ENCODE measurements around the gene ARL17B. TPM values are rescaled to one million over a fixed set of nuclear protein-coding genes. Genes with fewer than 3 reads are reported as not detected.
"Not testable (repeated sequence)": the region's sequence is repeated elsewhere in the genome, so short reads cannot be mapped to it uniquely, and the experiment has no call there.

Gene ARL17B
- total and polyA plus RNA-seq, 11 donors, result 5.7 to 17.3 (median 8.8) TPM

- 36 to 42% (median 39%) methylated on average over 6 to 8 of the region's 8 CpGs for WGBS, 4 donors
- H3K27me3 ChIP-seq; H3K36me3 ChIP-seq; H3K4me3 ChIP-seq; intact Hi-C loops (cut with DNase I); H3K27ac ChIP-seq; H3K4me1 ChIP-seq; H3K9me3 ChIP-seq: not testable (repeated sequence)
- peak; percentile 39 to 78 (median 76) for DNase-seq
- peak; percentile 37 to 65 (median 60) for TF ChIP-seq CTCF (IDR thresholded peaks at IDR 0.05)
- ATAC-seq, result peak; percentile 78 to 87 (median 84)
Observed at GRCh38 chr17:46253722-46254121, 107.8 kb downstream of the ARL17B start.

GRCh38 chr17:46252804-46253203 is 108.8 kb downstream of the ARL17B start:
- WGBS, 4 donors, result 92 to 93% (median 92%) methylated on average over 20 to 31 of the region's 31 CpGs
- ATAC-seq; DNase-seq; H3K36me3 ChIP-seq; H3K4me1 ChIP-seq; H3K9me3 ChIP-seq; intact Hi-C loops (cut with DNase I); H3K4me3 ChIP-seq; H3K27ac ChIP-seq; H3K27me3 ChIP-seq: not testable (repeated sequence)

GRCh38 chr17:46249153-46249552 is 112.4 kb downstream of the ARL17B start:
- H3K36me3 ChIP-seq, result not testable (repeated sequence)
- 82 to 87% (median 87%) methylated on average over 3 of the region's 3 CpGs for WGBS, 4 donors

GRCh38 chr17:46244949-46245768 is 116.4 kb downstream of the ARL17B start:
- 50 to 83% (median 74%) methylated on average over 1 to 8 of the region's 14 CpGs for WGBS, 4 donors
- H3K36me3 ChIP-seq; H3K27me3 ChIP-seq; intact Hi-C loops (cut with DNase I); H3K4me3 ChIP-seq; H3K4me1 ChIP-seq; DNase-seq; H3K27ac ChIP-seq; H3K9me3 ChIP-seq: not testable (repeated sequence)
- peak in 3 of 4 donors; percentile 34 to 51 (median 35) for ATAC-seq

More at GRCh38 chr17:46249153-46249552, 112.4 kb downstream of the ARL17B start:
- not testable (repeated sequence) for ATAC-seq, H3K27me3 ChIP-seq, DNase-seq, H3K4me1 ChIP-seq, H3K4me3 ChIP-seq, H3K9me3 ChIP-seq, H3K27ac ChIP-seq
- intact Hi-C loops (cut with DNase I), result loop anchor here in 1 of 10 donors (2.0 kb wide), 1 partner anchor 656 kb away; no protein-coding TSS in a partner anchor

- peak in 1 of 4 donors; percentile 19 for ATAC-seq
- WGBS, 4 donors, result 93 to 98% (median 95%) methylated on average over 7 to 15 of the region's 27 CpGs; no CpG with 5 or more reads in 1 of the 4 donors
- intact Hi-C loops (cut with DNase I); H3K27ac ChIP-seq; H3K4me1 ChIP-seq; DNase-seq; H3K9me3 ChIP-seq; H3K4me3 ChIP-seq; H3K27me3 ChIP-seq; H3K36me3 ChIP-seq: not testable (repeated sequence)
Observed at GRCh38 chr17:46244339-46244913, 117.1 kb downstream of the ARL17B start.

GRCh38 chr17:46243928-46244327 is 117.6 kb downstream of the ARL17B start:
- H3K36me3 ChIP-seq; H3K4me3 ChIP-seq; intact Hi-C loops (cut with DNase I); H3K9me3 ChIP-seq; H3K27ac ChIP-seq; H3K4me1 ChIP-seq; H3K27me3 ChIP-seq; DNase-seq: not testable (repeated sequence)
- WGBS, 4 donors, result 90 to 96% (median 92%) methylated on average over 5 to 13 of the region's 23 CpGs; no CpG with 5 or more reads in 1 of the 4 donors
- peak in 2 of 4 donors; percentile 18 to 24 for ATAC-seq

- WGBS, 4 donors, result 3 to 16% (median 8%) methylated on average over 22 to 31 of the region's 38 CpGs
- intact Hi-C loops (cut with DNase I); H3K4me3 ChIP-seq; H3K9me3 ChIP-seq; H3K27ac ChIP-seq; H3K4me1 ChIP-seq; DNase-seq; H3K36me3 ChIP-seq; H3K27me3 ChIP-seq: not testable (repeated sequence)
- peak in 2 of 4 donors; percentile 49 to 65 for ATAC-seq
Observed at GRCh38 chr17:46243505-46243904, 118.1 kb downstream of the ARL17B start.

GRCh38 chr17:46231359-46231758 is 130.2 kb downstream of the ARL17B start:
- ATAC-seq, result peak in 1 of 4 donors; percentile 34
- WGBS, 4 donors, result 77 to 87% (median 86%) methylated on average over 7 to 8 of the region's 8 CpGs
- H3K27me3 ChIP-seq; H3K4me3 ChIP-seq; intact Hi-C loops (cut with DNase I); DNase-seq; H3K27ac ChIP-seq; H3K4me1 ChIP-seq; H3K36me3 ChIP-seq; H3K9me3 ChIP-seq: not testable (repeated sequence)

GRCh38 chr17:46225274-46225794 is 136.2 kb downstream of the ARL17B start:
- H3K36me3 ChIP-seq; H3K4me1 ChIP-seq; H3K27me3 ChIP-seq; H3K9me3 ChIP-seq; intact Hi-C loops (cut with DNase I): not testable (repeated sequence)
- ATAC-seq (peak; percentile 100), DNase-seq (peak; percentile 90 to 97 (median 96))
- Histone ChIP-seq H3K27ac (peak overlapping the region in 4 of 12 donors; percentile 35 to 66 (median 46)), H3K4me3 (peak overlapping the region; percentile 44 to 93 (median 61))
- 0 to 2% (median 1%) methylated on average over 12 to 21 of the region's 22 CpGs for WGBS, 4 donors

All from heart left ventricle (tissue), 16 donors.